ENCODE data around the gene PIM2. TPM values are rescaled to one million over a fixed set of nuclear protein-coding genes. Genes with fewer than 3 reads are reported as not detected.

The PIM2 gene
- total and polyA plus RNA-seq, 2 experiments from 2014 or later: 11.5 to 16.8 TPM

GRCh38 chrX:48958635-48959094 is 39.8 kb upstream of the PIM2 start:
- Histone ChIP-seq H3K4me3 (peak overlapping the region; percentile 32), H3K9me3 (ENCODE audit: low read depth) (no peaks in the 10 kb centered on the region), H3K36me3 (replicated peaks; ENCODE audit: insufficient read depth, low read depth) (no peaks in the 10 kb centered on the region), H3K9me2 (replicated peaks; ENCODE audit: insufficient read depth) (no peaks in the 10 kb centered on the region), H3K4me2 (peak overlapping the region; percentile 70), H2AFZ (no peak overlapping the region), H3K4me1 (ENCODE audit: insufficient read depth) (peaks cover 9% of the 10 kb centered on the region), H4K20me1 (ENCODE audit: insufficient read depth, poor library complexity, severe bottlenecking) (peaks cover 14% of the 10 kb centered on the region), H3K79me2 (peaks cover 34% of the 10 kb centered on the region), H3K27ac (peak overlapping the region; percentile 92), H3K27me3 (no peaks in the 10 kb centered on the region)
- TF ChIP-seq EZH2phosphoT487 (IDR thresholded peaks at IDR 0.05; ENCODE audit: low read depth, severe bottlenecking, unreplicated experiment) (no peak), EZH2 (IDR thresholded peaks at IDR 0.05; ENCODE audit: borderline replicate concordance) (no peak)
- TF ChIP-seq, protein P1, sequence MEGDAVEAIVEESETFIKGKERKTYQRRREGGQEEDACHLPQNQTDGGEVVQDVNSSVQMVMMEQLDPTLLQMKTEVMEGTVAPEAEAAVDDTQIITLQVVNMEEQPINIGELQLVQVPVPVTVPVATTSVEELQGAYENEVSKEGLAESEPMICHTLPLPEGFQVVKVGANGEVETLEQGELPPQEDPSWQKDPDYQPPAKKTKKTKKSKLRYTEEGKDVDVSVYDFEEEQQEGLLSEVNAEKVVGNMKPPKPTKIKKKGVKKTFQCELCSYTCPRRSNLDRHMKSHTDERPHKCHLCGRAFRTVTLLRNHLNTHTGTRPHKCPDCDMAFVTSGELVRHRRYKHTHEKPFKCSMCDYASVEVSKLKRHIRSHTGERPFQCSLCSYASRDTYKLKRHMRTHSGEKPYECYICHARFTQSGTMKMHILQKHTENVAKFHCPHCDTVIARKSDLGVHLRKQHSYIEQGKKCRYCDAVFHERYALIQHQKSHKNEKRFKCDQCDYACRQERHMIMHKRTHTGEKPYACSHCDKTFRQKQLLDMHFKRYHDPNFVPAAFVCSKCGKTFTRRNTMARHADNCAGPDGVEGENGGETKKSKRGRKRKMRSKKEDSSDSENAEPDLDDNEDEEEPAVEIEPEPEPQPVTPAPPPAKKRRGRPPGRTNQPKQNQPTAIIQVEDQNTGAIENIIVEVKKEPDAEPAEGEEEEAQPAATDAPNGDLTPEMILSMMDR (IDR thresholded peaks at IDR 0.05; ENCODE audit: poor library complexity): no peak
- peak; percentile 65 for DNase-seq (ENCODE audit: low spot score)
- WGBS (ENCODE audit: low lambda C conversion rate, missing lambda C conversion rate): 35% methylated on average over 21 of the region's 21 CpGs

DNA sequence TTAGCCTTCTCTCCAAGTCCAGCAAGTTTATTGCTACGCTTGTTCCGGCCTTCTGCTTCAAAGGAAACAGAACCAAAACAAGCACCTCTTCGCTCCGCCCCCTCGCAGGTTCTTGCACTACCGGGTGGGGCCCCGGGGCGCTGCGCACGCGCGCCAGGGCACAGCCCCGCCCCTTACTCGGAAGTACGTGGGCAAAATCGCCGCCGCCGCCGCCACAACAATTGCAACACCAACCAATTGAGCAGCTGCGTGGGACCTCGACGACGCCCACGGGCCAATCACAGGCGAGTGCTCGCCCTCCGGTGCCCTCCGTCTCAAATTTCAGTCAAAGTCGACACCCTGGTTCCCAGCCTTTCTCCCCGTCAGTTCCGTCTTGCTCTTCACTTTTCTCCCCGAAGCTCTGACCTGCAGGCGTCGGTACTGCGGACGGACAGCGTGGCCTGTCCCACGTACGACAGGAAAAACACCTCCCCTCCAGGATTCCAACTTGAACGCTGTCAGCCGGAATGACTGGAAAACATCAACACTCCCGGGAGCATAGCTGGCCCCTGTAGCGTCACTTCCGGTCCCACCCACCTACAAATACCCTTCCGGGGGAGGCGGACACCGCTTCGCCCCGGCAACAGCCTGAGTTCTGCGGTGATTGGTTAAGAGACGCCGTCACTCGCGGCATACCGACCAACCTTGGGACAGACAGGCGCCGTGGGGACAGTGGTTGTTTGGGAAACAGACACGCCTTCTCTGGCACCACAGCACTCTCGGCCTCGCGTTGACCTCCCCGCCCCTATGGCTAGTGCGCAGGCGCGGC is 39.2 kb upstream of the PIM2 start:
- H3K9me3 ChIP-seq (ENCODE audit: low read depth): no peaks in the 10 kb centered on the region
- H3K4me2 ChIP-seq: peak overlapping the region; percentile 64
- H3K4me1 ChIP-seq (ENCODE audit: insufficient read depth): peaks cover 9% of the 10 kb centered on the region
- no peak overlapping the region for H2AFZ ChIP-seq
- H3K9me2 ChIP-seq (replicated peaks; ENCODE audit: insufficient read depth): no peaks in the 10 kb centered on the region
- H4K20me1 ChIP-seq (ENCODE audit: insufficient read depth, poor library complexity, severe bottlenecking): peaks cover 14% of the 10 kb centered on the region
- H3K36me3 ChIP-seq (replicated peaks; ENCODE audit: insufficient read depth, low read depth): no peaks in the 10 kb centered on the region
- no peaks in the 10 kb centered on the region for H3K27me3 ChIP-seq
- peak overlapping the region; percentile 39 for H3K4me3 ChIP-seq
- TF ChIP-seq EZH2phosphoT487 (IDR thresholded peaks at IDR 0.05; ENCODE audit: low read depth, severe bottlenecking, unreplicated experiment): no peak
- TF ChIP-seq, protein P1 (IDR thresholded peaks at IDR 0.05; ENCODE audit: poor library complexity): no peak
- no peak for TF ChIP-seq EZH2 (IDR thresholded peaks at IDR 0.05; ENCODE audit: borderline replicate concordance)
- H3K27ac ChIP-seq: peak overlapping the region; percentile 98
- peak; percentile 95 for DNase-seq (ENCODE audit: low spot score)
- peaks cover 40% of the 10 kb centered on the region for H3K79me2 ChIP-seq
- 50% methylated on average over 63 of the region's 66 CpGs for WGBS (ENCODE audit: low lambda C conversion rate, missing lambda C conversion rate)

- peaks cover 9% of the 10 kb centered on the region for H3K4me1 ChIP-seq (ENCODE audit: insufficient read depth)
- no peaks in the 10 kb centered on the region for H3K9me2 ChIP-seq (replicated peaks; ENCODE audit: insufficient read depth)
- peaks cover 46% of the 10 kb centered on the region for H3K79me2 ChIP-seq
- H4K20me1 ChIP-seq (ENCODE audit: insufficient read depth, poor library complexity, severe bottlenecking): peaks cover 14% of the 10 kb centered on the region
- TF ChIP-seq EZH2 (IDR thresholded peaks at IDR 0.05; ENCODE audit: borderline replicate concordance): no peak
- TF ChIP-seq, protein P1 (IDR thresholded peaks at IDR 0.05; ENCODE audit: poor library complexity): no peak
- TF ChIP-seq EZH2phosphoT487 (IDR thresholded peaks at IDR 0.05; ENCODE audit: low read depth, severe bottlenecking, unreplicated experiment): no peak
- 58% methylated on average over 38 of the region's 53 CpGs for WGBS (ENCODE audit: low lambda C conversion rate, missing lambda C conversion rate)
- no peaks in the 10 kb centered on the region for H3K36me3 ChIP-seq (replicated peaks; ENCODE audit: insufficient read depth, low read depth)
- DNase-seq (ENCODE audit: low spot score): peak; percentile 66
- peak within 1 kb of the TSS; percentile 98 for H3K27ac ChIP-seq
- H3K9me3 ChIP-seq (ENCODE audit: low read depth): no peaks in the 10 kb centered on the region
- H3K27me3 ChIP-seq: no peaks in the 10 kb centered on the region
- H3K4me2 ChIP-seq: peak within 1 kb of the TSS; percentile 84
- H2AFZ ChIP-seq: no peak within 1 kb of the TSS
- H3K4me3 ChIP-seq: peak within 1 kb of the TSS; percentile 39
Measured at GRCh38 chrX:48957477-48957826, 38.6 kb upstream of the PIM2 start, which contains the start of gene OTUD5. Gene OTUD5, minus strand, starts transcription at chrX:48957607. Its CDS starts 37 bp downstream, at chrX:48957570.

Measured in hepatocyte (in vitro differentiated cells).